GM21367 (cell line): Measurements from ENCODE around the gene PSMB5.

ENCODE experiments used
- ATAC-seq: cut with Tn5 transposase; IDR thresholded peaks from one replicate; pipeline ENCODE4 v1.9.1; 2021; ENCODE audit not compliant: unreplicated experiment

PSMB5 gene

DNA sequence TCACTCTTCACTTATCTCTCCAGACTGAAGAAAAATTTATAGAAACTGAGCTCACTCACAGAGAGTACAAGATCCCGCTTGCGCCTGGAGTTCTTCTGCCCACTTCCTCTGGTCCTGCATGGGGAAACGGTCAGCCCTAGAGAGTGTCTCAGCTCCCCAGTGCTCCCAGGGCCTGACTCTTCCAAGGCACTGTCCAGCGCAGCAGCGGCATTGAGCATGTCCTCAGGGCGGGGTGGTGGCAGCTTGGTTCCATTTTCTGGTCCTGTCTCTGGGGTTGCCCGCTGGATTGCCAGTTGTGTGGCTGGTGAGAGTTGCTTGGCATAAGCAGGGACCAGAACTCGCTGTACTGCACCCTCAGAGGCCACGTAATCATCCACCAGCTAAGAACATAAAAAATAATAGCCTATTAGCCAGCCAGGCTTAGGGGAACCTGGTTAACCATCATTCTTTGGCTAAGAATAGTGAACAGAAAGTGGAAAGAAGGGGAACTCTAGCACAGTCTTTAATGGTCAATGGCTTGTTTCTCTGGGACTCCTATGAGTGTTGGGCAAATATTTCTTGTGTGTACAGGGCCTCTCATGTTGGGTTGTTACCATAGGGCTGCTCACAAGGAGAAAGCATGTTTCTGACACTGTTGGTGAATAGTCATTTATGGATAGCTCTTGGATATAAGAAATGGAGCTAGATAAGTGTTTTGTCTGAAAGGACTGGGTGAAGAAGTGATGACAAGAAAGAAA is 38.6 kb downstream of the PSMB5 start:
- ATAC-seq = no peak

GRCh38 chr14:22994762-22995275 is 39.9 kb downstream of the PSMB5 start:
- no peak for ATAC-seq

DNA sequence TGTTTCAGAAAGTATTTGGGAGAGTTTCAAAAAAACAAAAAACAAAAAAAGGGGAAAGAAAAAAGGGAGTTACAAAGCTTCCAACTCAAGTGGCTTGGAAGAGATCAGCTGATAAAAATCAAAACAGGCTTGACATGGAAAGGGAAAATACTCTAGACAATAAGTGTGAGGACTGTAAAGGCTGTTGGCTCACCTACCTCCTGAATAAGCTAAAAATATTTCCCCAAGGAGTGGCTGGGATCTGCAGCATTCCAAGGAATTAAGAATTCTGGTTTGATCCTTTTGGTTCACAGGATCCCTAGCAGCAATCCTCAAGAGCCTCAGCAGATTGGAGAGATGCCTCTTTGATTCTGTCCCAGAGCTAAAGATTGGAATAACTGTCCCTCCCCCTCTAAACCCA is 41.2 kb downstream of the PSMB5 start:
- no peak for ATAC-seq

DNA sequence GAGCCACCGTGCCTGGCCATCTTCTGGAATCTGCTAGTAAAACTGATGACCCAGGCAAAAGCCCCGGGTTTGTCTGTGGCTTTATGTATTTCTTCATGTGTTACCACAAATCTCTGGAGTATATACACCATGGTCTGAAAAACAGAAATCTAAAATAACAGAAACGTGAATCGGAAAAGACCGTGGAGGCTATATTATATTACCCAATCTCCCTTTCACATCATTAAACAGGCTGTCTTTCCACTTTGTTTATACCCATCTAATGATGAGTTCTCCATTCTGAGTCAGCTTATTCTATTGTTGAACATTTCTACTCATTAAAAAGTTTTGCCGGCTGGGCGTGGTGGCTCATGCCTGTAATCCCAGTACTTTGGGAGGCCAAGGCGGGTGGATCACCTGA is 42.8 kb downstream of the PSMB5 start:
- ATAC-seq = no peak

- no peak for ATAC-seq
Measured at GRCh38 chr14:22987291-22987690, 47.4 kb downstream of the PSMB5 start.

- ATAC-seq = no peak
Measured at GRCh38 chr14:22986508-22987054, 48.1 kb downstream of the PSMB5 start.

GRCh38 chr14:22985894-22986507 is 48.7 kb downstream of the PSMB5 start:
- ATAC-seq = no peak

GRCh38 chr14:22984959-22985658 is 49.6 kb downstream of the PSMB5 start:
- ATAC-seq = no peak

DNA sequence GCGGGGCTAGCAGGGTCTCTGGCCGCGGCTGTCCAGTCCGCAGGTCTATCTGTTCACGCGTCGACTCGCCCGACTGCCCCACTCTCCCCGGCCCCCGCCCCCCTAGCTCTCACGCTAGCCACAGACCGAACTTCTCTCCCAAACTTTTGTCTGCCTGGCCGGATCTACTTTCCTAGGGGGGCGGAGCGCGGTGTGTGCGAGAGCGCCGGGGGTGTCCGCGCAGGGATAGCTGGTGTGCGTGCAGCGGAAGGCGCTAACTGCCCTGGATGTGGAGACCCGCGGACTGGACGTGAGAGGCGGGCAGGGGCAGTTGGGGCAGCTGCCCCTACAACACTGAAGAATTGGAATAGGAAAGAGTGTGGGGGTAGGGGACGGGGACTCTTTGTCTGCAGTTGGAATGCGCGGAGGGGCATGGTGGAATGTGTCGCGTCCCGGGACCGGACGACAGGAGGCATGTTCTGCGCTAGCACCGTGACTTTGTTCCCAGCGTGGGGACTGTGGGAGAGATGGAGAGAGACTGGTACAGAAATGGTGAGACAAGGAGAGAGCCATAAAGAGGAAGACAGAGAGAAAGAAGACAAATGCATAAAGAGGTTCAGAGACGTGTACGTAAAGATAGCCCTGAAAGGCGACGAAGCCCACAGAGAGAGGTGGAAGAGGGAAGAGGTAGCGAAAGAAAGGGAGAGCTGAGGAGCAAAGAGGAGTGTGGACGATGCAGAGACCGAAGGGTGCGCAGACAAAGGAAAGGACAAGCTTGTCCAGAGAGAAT is 52.0 kb downstream of the PSMB5 start, which contains the start of gene AJUBA:
Gene AJUBA (minus strand): TSS at position 75 of the 769 bp plus-strand sequence. CDS start 285 bp downstream, outside the sequence.
- no peak for ATAC-seq

DNA sequence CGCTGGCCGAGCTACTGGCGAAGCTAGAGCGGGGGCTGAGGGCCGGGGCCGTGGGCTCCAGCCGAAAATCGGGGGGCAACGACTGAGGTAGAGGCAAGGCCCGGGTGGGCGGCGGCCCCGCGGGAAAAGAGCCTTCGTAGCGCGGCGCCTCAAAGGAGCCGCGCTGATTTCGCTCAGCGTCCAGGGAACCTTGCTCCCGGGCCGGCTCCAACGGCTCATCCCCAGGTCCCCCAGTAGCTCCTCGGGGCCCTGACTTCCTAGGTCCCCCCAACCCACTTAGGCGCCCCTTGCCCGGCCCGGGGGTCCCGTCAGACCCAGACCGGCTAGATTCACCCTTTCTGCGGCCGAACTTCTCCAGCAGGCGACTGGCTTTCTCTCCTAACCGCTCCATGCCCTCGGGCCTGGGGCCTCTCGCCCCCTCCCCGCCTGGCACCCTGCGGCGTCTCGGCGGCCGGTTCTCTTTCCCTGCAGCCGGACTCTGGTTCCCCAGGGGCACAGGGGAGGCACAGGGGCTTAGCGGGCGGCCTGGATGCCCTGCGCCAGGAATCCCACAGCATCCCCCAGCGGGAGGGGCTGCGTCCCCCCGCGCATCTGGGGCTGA is 52.7 kb downstream of the PSMB5 start:
- ATAC-seq = no peak

DNA sequence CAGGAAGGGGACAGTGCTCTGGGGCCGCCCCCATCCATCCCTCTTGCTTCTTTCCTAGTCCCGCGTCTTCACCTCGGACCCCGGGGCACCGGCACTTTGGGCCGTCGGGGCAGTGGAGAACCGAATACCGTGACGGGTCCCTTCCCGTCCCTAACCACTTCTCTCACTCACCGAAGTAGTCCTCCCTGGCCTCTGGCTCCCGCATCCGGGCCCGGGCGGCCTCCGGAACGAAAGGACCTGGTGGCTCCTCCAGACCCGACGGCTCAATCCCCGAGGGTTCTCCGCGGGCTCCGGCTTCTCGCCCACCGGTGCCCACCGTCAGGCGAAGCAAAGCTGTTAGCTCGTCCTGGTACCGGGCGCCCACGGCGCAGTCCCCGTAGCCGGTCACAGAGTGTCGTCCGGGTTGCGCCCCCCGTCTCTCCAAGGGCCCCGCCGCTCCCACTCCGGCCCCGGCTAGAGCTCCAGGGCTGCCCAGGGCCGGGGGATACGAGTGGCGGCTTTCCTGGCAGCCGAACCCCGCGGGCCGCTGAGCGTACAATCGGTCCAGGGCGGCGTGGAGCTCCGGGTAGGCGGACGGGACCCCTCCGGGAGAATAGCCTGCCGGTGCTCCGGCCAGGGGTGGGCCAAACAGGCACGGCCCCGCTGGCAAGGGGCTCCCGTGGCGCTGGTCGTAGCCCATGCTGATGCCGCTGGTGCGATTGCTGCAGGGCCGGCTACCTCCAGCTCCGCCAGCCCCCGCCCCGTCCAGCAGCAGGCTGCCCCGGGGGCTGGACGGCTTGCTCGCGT is 53.4 kb downstream of the PSMB5 start:
- no peak for ATAC-seq

GRCh38 chr14:22980672-22981089 is 54.0 kb downstream of the PSMB5 start:
- ATAC-seq = no peak

DNA sequence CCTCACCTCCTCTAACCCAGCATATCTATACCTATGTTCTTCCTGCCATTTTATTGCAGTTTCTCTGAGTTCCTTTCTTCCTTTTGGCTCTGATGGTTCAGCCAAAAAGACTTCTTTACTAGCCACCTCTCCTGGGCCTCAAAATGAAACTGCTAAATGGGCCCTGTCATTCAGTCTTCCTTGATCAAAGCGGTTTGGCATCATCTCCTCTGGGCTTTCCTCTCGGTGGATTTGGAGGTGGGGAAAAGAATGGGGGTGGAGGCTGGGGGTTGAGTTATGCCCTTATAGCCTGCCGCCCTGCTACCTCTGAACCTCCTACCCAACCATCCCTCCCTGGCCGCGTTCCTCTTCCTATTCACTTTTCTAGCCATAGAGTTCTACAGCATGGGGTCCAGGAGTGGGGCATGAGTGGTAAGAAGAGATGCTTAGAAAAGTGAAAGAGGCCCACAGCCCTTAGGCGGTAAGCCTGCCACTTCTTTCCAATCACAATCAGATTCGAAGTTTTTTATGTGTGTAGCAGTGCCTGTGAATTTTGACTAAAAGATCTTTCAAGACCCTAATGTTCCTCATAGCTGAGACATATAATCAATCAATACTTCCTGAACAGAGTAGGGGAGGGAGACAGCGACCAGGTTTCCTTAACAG is 54.8 kb downstream of the PSMB5 start:
- ATAC-seq = no peak

- no peak for ATAC-seq
Measured at GRCh38 chr14:22978981-22979671, 55.6 kb downstream of the PSMB5 start.

GRCh38 chr14:22978487-22978837 is 56.2 kb downstream of the PSMB5 start:
- no peak for ATAC-seq

GRCh38 chr14:22977684-22978486 is 56.8 kb downstream of the PSMB5 start:
- no peak for ATAC-seq

DNA sequence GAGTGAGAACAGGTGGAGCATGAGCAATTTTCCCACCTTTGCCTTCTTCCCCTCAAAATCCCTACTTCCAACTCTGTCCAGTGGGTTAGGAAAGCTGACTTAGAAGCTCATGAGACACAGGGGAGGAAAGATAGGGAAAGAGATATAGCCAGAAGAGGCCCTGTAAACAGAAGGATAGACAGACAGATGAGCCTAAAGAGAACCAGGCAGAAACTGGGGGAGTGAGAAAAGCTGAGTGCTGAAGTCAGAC is 57.3 kb downstream of the PSMB5 start:
- no peak for ATAC-seq
